GM12878 (cell line): ENCODE measurements around the gene CD1B. TPM values are rescaled to one million over a fixed set of nuclear protein-coding genes. Genes with fewer than 3 reads are reported as not detected.

Source experiments
- ATAC-seq: fragments of 200-7000 bp; cut with Tn5 transposase; 3 replicates; pipeline ENCODE4 v1.9.1; 2020; ENCODE audit warnings: mild to moderate bottlenecking, moderate library complexity
- BruUV-seq: library from RNA; stranded (reverse); fragments of 400-500 nt; replicated peaks from 2 replicates; lab custom pipeline; 2021; lab: Mats Ljungman, UMichigan
- CTCF ChIA-PET: fragments of 300-600 bp; sonication (Branson Sonifier 250); formaldehyde crosslinking; extraction: SDS; loops from one replicate; lab custom pipeline; 2021; ENCODE audit warnings: inconsistent platforms; lab: Yijun Ruan, JAX
- POLR2A ChIA-PET: fragments of 350-600 bp; formaldehyde crosslinking; extraction: SDS; loops from one replicate; lab custom pipeline; 2021; ENCODE audit warnings: inconsistent platforms; lab: Charles Lee
- RAD21 ChIA-PET: fragments of 300-600 bp; sonication (Branson Sonifier 250); formaldehyde crosslinking; loops from one replicate; lab custom pipeline; 2023; ENCODE audit warnings: antibody characterized with exemption; ENCODE audit not compliant: unreplicated experiment; lab: Charles Lee
- SMC1A ChIA-PET: fragments of 300-600 bp; sonication (Branson Sonifier 250); formaldehyde crosslinking; loops from one replicate; lab custom pipeline; 2023; ENCODE audit not compliant: unreplicated experiment, uncharacterized antibody; lab: Charles Lee
- DNase-seq: peaks from one replicate; pipeline ENCODE4 v3.0.0-alpha.2; 2011; ENCODE audit warnings: low read depth, low spot score
- FAIRE-seq: peaks from 3 replicates; lab custom pipeline; 2011; peaks lifted over from hg19 to GRCh38; lab: Jason Lieb, UNC
- H2AFZ ChIP-seq: 2 replicates; pipeline ENCODE4 v1.6.0; 2011; ENCODE audit warnings: low read depth, low read length, control low read depth; ENCODE audit not compliant: control insufficient read depth
- H3K27ac ChIP-seq: 2 replicates; pipeline ENCODE4 v1.5.1; 2011; ENCODE audit warnings: control low read depth; ENCODE audit not compliant: control insufficient read depth, insufficient read depth
- H3K27me3 ChIP-seq, 2 experiments: replicated peaks in 1 of 2; 2 replicates each; pipeline versions ENCODE4 v1.6.0 to v1.6.1; 2011; ENCODE audit warnings: low read length in 1 of 2; ENCODE audit not compliant: control insufficient read depth in 2 of 2, insufficient read depth in 2 of 2
- H3K36me3 ChIP-seq, 2 experiments: 2 replicates each; pipeline ENCODE4 v1.5.1; 2011; ENCODE audit warnings: low read length in 1 of 2; ENCODE audit not compliant: control insufficient read depth in 2 of 2, insufficient read depth in 2 of 2
- H3K4me1 ChIP-seq: 2 replicates; pipeline ENCODE4 v1.6.1; 2011; ENCODE audit warnings: mild to moderate bottlenecking, low read length, moderate library complexity, mixed read lengths; ENCODE audit not compliant: control insufficient read depth, insufficient read depth
- H3K4me2 ChIP-seq: 2 replicates; pipeline ENCODE4 v1.6.0; 2011; ENCODE audit warnings: control low read depth; ENCODE audit not compliant: control insufficient read depth, insufficient read depth
- H3K4me3 ChIP-seq: fragments of 200-600 bp; sonication (generic); 2 replicates; pipeline ENCODE4 v1.5.1; 2016
- H3K79me2 ChIP-seq: 2 replicates; pipeline ENCODE4 v1.6.0; 2011; ENCODE audit warnings: low read length; ENCODE audit not compliant: control insufficient read depth, insufficient read depth
- H3K9ac ChIP-seq: 2 replicates; pipeline ENCODE4 v1.8.0; 2011; ENCODE audit warnings: low read length, control low read depth, mixed read lengths; ENCODE audit not compliant: control insufficient read depth, insufficient read depth
- H3K9me3 ChIP-seq: replicated peaks from 3 replicates; pipeline ENCODE4 v1.5.1; 2011; ENCODE audit warnings: mild to moderate bottlenecking, low read length; ENCODE audit not compliant: control insufficient read depth, insufficient read depth
- H4K20me1 ChIP-seq: 2 replicates; pipeline ENCODE4 v1.6.0; 2011; ENCODE audit not compliant: control insufficient read depth, insufficient read depth
- ELK1 ChIP-seq: IDR thresholded peaks from 2 replicates; pipeline ENCODE4 v1.6.1; 2012; ENCODE audit warnings: low read depth, low read length, improper control_type of control experiment
- JUNB ChIP-seq: IDR thresholded peaks from 2 replicates; pipeline ENCODE4 v1.6.1; 2016; ENCODE audit warnings: antibody characterized with exemption, mild to moderate bottlenecking
- JUND ChIP-seq: IDR thresholded peaks from 2 replicates; pipeline ENCODE4 v1.6.1; 2012; ENCODE audit warnings: low read depth, mild to moderate bottlenecking, low read length, improper control_type of control experiment, moderate library complexity
- MEF2B ChIP-seq: fragments of 450-650 bp; IDR thresholded peaks from 2 replicates; pipeline ENCODE4 v1.6.1; 2018; ENCODE audit warnings: mild to moderate bottlenecking, moderate library complexity; ENCODE audit not compliant: partially characterized antibody, poor library complexity, severe bottlenecking
- NFXL1 ChIP-seq: fragments of 450-650 bp; IDR thresholded peaks from 2 replicates; pipeline ENCODE4 v1.6.1; 2017; ENCODE audit warnings: antibody characterized with exemption, mild to moderate bottlenecking, borderline replicate concordance
- PBX3 ChIP-seq: IDR thresholded peaks from 2 replicates; pipeline ENCODE4 v1.6.1; 2011; ENCODE audit warnings: mild to moderate bottlenecking, low read depth, low read length, moderate library complexity; ENCODE audit not compliant: insufficient replicate concordance
- PRDM15 ChIP-seq: fragments of 450-650 bp; formaldehyde crosslinking; IDR thresholded peaks from 2 replicates; pipeline ENCODE4 v1.4.0; 2020; ENCODE audit warnings: mild to moderate bottlenecking, moderate library complexity
- SRF ChIP-seq, 2 experiments: IDR thresholded peaks; 2 replicates each; pipeline ENCODE4 v1.6.1; 2011; ENCODE audit warnings: low read depth in 2 of 2, low read length in 2 of 2, mild to moderate bottlenecking in 1 of 2, moderate library complexity in 1 of 2
- WGBS: methylation state at CpG from one replicate; pipeline ENCODE4 v1.1.6; 2016; ENCODE audit warnings: low lambda C conversion rate; ENCODE audit not compliant: insufficient replicate concordance, insufficient coverage; ENCODE audit errors: missing lambda C conversion rate; 5-methylcytosine and 5-hydroxymethylcytosine counted together
- in situ Hi-C: fragments of 300-500 bp; cut with MboI; formaldehyde crosslinking; loops from 9 replicates; pipeline ENCODE4 v1.14.3; 2018; ENCODE audit warnings: mixed read lengths
- intact Hi-C: fragments of 100-400 bp; cut with micrococcal nuclease; formaldehyde crosslinking; loops from one replicate; pipeline ENCODE4 v1.14.2; 2022; ENCODE audit not compliant: unreplicated experiment
- polyA plus RNA-seq, 11 experiments: library from polyadenylated mRNA; depleted of rRNA in 4 of 11; unstranded in 6 of 11; stranded (reverse) in 5 of 11; fragments of >200 nt; fragmentation: Nextera tagmentation in 4 of 11; fragmentation: Illumina TruSeq in 1 of 11; extraction: Ambion mirVana in 4 of 11; extraction: Trizol in 1 of 11; gene quantifications; 1 replicate in 1 of 11; 2 replicates in 10 of 11; pipeline versions ENCODE4 v1.2.1 to v1.2.3, GENCODE V29; 2011 to 2016; ENCODE audit warnings: inconsistent platforms in 2 of 11, missing spikeins in 2 of 11, low read depth in 1 of 11
- total RNA-seq, 4 experiments: library from RNA; depleted of rRNA in 3 of 4; stranded (reverse); fragments of >200 nt in 3 of 4; fragmentation: Illumina TruSeq in 1 of 4; extraction: Trizol in 1 of 4; gene quantifications; 2 replicates each; pipeline versions ENCODE4 v1.2.1 to v1.2.3, GENCODE V29; 2013 to 2021

CD1B gene
- total and polyA plus RNA-seq, 10 of the 15 experiments (the other 5 are each of a cell fraction or from before 2014, with no cell fraction given): not detected

GRCh38 chr1:158333405-158334155 is 2.2 kb upstream of the CD1B start:
- no TSS peak for BruUV-seq
- TF ChIP-seq NFXL1 (no peak), SRF (IDR thresholded peaks at IDR 0.05; ENCODE audit: low read depth in 2 of 2, low read length in 2 of 2) (0 out of 4 replicates have a peak, but pooled peaks of 1 of the 2 experiments have one; percentile 52)
- Histone ChIP-seq H4K20me1 (no peaks in the 10 kb centered on the region), H3K79me2 (no peaks in the 10 kb centered on the region), H3K9me3 (no peaks in the 10 kb centered on the region), H3K4me1 (peaks cover 4% of the 10 kb centered on the region), H3K4me2 (peak overlapping the region; percentile 27; the same call in 1 of the 2 replicates), H3K9ac (no peak overlapping the region), H3K27ac (no peak overlapping the region), H3K27me3 (no peaks in the 10 kb centered on the region), H3K36me3 (no peaks in the 10 kb centered on the region), H2AFZ (no peak overlapping the region), H3K4me3 (no peak overlapping the region)
- no peak for DNase-seq
- FAIRE-seq: no peak
- WGBS: 23% methylated on average over 8 of the region's 8 CpGs
- intact Hi-C loops: no loop called here
- ChIA-PET SMC1A (interaction anchor here (0.7 to 6.8 kb wide), 3 partner anchors 86 to 129 kb away, joined by 3 to 172 read pairs (median 123); no protein-coding TSS in a partner anchor), CTCF (interaction anchor here (0.7 to 12.2 kb wide), 4 partner anchors 129 to 359 kb away, joined by 3 to 267 read pairs (median 4); no protein-coding TSS in a partner anchor), POLR2A (no interaction called here), RAD21 (interaction anchor here (10.6 kb wide), 1 partner anchor 129 kb away, joined by 179 read pairs; no protein-coding TSS in a partner anchor)
- in situ Hi-C loops: loop anchor here (10.0 kb wide), 1 partner anchor 129 kb away; no protein-coding TSS in a partner anchor
- peak; percentile 61 for ATAC-seq

- intact Hi-C loops: no loop called here
- POLR2A ChIA-PET: no interaction called here
- no peak overlapping the region for H3K4me3 ChIP-seq
- TF ChIP-seq PRDM15 (CRISPR knock-in tag) (no peak), JUNB (no peak), JUND (no peak), PBX3 (no peak), MEF2B (no peak), ELK1 (no peak)
Measured at GRCh38 chr1:158331106-158331425, 265 bp downstream of the CD1B start.

More at GRCh38 chr1:158331106-158331425, 265 bp downstream of the CD1B start:
- WGBS: 29% methylated on average over 1 of the region's 1 CpG
- Histone ChIP-seq H3K4me2 (no peak overlapping the region), H3K9me3 (no peaks in the 10 kb centered on the region), H3K36me3 (no peaks in the 10 kb centered on the region), H3K79me2 (no peaks in the 10 kb centered on the region), H4K20me1 (no peaks in the 10 kb centered on the region), H3K27me3 (no peaks in the 10 kb centered on the region), H3K9ac (no peak overlapping the region), H3K27ac (no peak overlapping the region), H2AFZ (no peak overlapping the region), H3K4me1 (peaks cover 4% of the 10 kb centered on the region)
- CTCF ChIA-PET: interaction anchor here (1.0 to 12.2 kb wide), 7 partner anchors 44 to 667 kb away, joined by 3 to 267 read pairs (median 13); no protein-coding TSS in a partner anchor
- in situ Hi-C loops: loop anchor here (10.0 kb wide), 1 partner anchor 126 kb away; no protein-coding TSS in a partner anchor
- ATAC-seq (no peak), FAIRE-seq (no peak), DNase-seq (no peak)
- RAD21 ChIA-PET: interaction anchor here (0.5 to 10.6 kb wide), 4 partner anchors 78 to 212 kb away, joined by 3 to 179 read pairs (median 48); no protein-coding TSS in a partner anchor
- SMC1A ChIA-PET: interaction anchor here (0.6 to 6.8 kb wide), 6 partner anchors 71 to 156 kb away, joined by 4 to 172 read pairs (median 7); no protein-coding TSS in a partner anchor
- no TSS peak for BruUV-seq
